Thyroid gland (tissue), 4 donors: ENCODE data around the gene RSAD2. TPM values are rescaled to one million over a fixed set of nuclear protein-coding genes. Genes with fewer than 3 reads are reported as not detected.
A peak's percentile ranks its signal among the peaks of the same experiment; 100 is the strongest.
"Not testable (repeated sequence)": the region's sequence is repeated elsewhere in the genome, so short reads cannot be mapped to it uniquely, and the experiment has no call there.

Experiments used
- DNase-seq, 2 donors: peaks; one replicate each; pipeline ENCODE4 v3.0.0-alpha.2; 2019
- H3K27ac ChIP-seq, 3 donors: fragments of 200-600 bp; sonication (generic); 1 replicate in 2 of 3; 2 replicates in 1 of 3; pipeline ENCODE4 v1.5.1; 2016 to 2019; ENCODE audit warnings: mild to moderate bottlenecking in 1 of 3, moderate library complexity in 1 of 3
- H3K27me3 ChIP-seq: fragments of 200-600 bp; sonication (generic); one replicate; pipeline ENCODE4 v1.5.1; 2019
- H3K36me3 ChIP-seq, 2 donors: fragments of 200-600 bp; sonication (generic); one replicate each; pipeline ENCODE4 v1.5.1; 2016 to 2019
- H3K4me1 ChIP-seq, 2 donors: fragments of 200-600 bp; sonication (generic); one replicate each; pipeline ENCODE4 v1.5.1; 2017 to 2019
- H3K4me3 ChIP-seq, 3 donors: fragments of 200-600 bp; sonication (generic); replicated peaks in 1 of 3; 1 replicate in 2 of 3; 2 replicates in 1 of 3; pipeline ENCODE4 v1.5.1; 2016; ENCODE audit warnings: mild to moderate bottlenecking in 1 of 3
- H3K9me3 ChIP-seq: fragments of 200-600 bp; sonication (generic); one replicate; pipeline ENCODE4 v1.5.1; 2017
- CTCF ChIP-seq, 6 experiments: fragments of 200-600 bp in 3 of 6; fragments of 450-650 bp in 3 of 6; sonication (generic) in 3 of 6; IDR thresholded peaks; one replicate each; pipeline ENCODE4 v1.5.1; 2016 to 2019; ENCODE audit warnings: antibody characterized with exemption in 6 of 6, mild to moderate bottlenecking in 2 of 6, inconsistent platforms in 1 of 6, moderate library complexity in 1 of 6
- POLR2A ChIP-seq, 2 donors: fragments of 450-650 bp; IDR thresholded peaks; one replicate each; pipeline ENCODE4 v1.6.1; 2017; ENCODE audit warnings: antibody characterized with exemption in 2 of 2, mild to moderate bottlenecking in 2 of 2, moderate library complexity in 1 of 2
- WGBS, 2 donors: methylation state at CpG; one replicate each; pipeline ENCODE4 v1.1.5; 2017; 5-methylcytosine and 5-hydroxymethylcytosine counted together
- intact Hi-C: fragments of 100-400 bp; cut with DNase I; formaldehyde crosslinking; loops from one replicate; pipeline ENCODE4 v1.15.1; 2023
- total RNA-seq, 4 donors: library from RNA; depleted of rRNA; stranded (reverse); fragments of >200 nt; gene quantifications; one replicate each; pipeline ENCODE4 v1.2.3, GENCODE V29; 2016

Gene RSAD2
- total RNA-seq, 4 donors from 2014 or later, result 1.5 to 4.9 (median 2.6) TPM

- no peaks in the 10 kb centered on the region for H3K9me3 ChIP-seq
- no peaks in the 10 kb centered on the region for H3K4me1 ChIP-seq
- DNase-seq, result no peak
- intact Hi-C loops, result no loop called here
- no peak overlapping the region for H3K4me3 ChIP-seq
- H3K27me3 ChIP-seq, result no peaks in the 10 kb centered on the region
- TF ChIP-seq CTCF (IDR thresholded peaks at IDR 0.05), result no peak
- TF ChIP-seq POLR2A (IDR thresholded peaks at IDR 0.05), result no peak
- no peaks in the 10 kb centered on the region for H3K36me3 ChIP-seq
- H3K27ac ChIP-seq, result no peak overlapping the region
- 94 to 96% methylated on average over 2 of the region's 2 CpGs for WGBS, 2 donors
Observed at GRCh38 chr2:6893876-6894482, 16.4 kb downstream of the RSAD2 start.

- intact Hi-C loops, result no loop called here
- Histone ChIP-seq H3K4me3 (no peak overlapping the region), H3K27ac (no peak overlapping the region), H3K4me1 (no peaks in the 10 kb centered on the region), H3K27me3 (no peaks in the 10 kb centered on the region), H3K36me3 (no peaks in the 10 kb centered on the region), H3K9me3 (no peaks in the 10 kb centered on the region)
- DNase-seq, result no peak
- 72 to 73% methylated on average over 5 of the region's 5 CpGs for WGBS, 2 donors
- TF ChIP-seq CTCF (IDR thresholded peaks at IDR 0.05), result peak; percentile 17 to 81 (median 66)
- no peak for TF ChIP-seq POLR2A (IDR thresholded peaks at IDR 0.05)
Observed at GRCh38 chr2:6896930-6897759, 19.6 kb downstream of the RSAD2 start.

- H3K27ac ChIP-seq, intact Hi-C loops, H3K27me3 ChIP-seq, H3K9me3 ChIP-seq, H3K4me3 ChIP-seq, DNase-seq, H3K36me3 ChIP-seq, H3K4me1 ChIP-seq: not testable (repeated sequence)
- 97 to 98% methylated on average over 2 of the region's 2 CpGs for WGBS, 2 donors
Observed at GRCh38 chr2:6902581-6902980, 25.0 kb downstream of the RSAD2 start.

- Histone ChIP-seq H3K9me3 (no peaks in the 10 kb centered on the region), H3K4me1 (no peaks in the 10 kb centered on the region), H3K36me3 (no peaks in the 10 kb centered on the region), H3K4me3 (no peak overlapping the region), H3K27me3 (no peaks in the 10 kb centered on the region), H3K27ac (no peak overlapping the region)
- TF ChIP-seq CTCF (IDR thresholded peaks at IDR 0.05) (no peak), POLR2A (IDR thresholded peaks at IDR 0.05) (no peak)
- DNase-seq, result no peak
- intact Hi-C loops, result no loop called here
- 100% methylated on average over 1 of the region's 1 CpG for WGBS, 2 donors
Observed at GRCh38 chr2:6905668-6906067, 28.1 kb downstream of the RSAD2 start.

- Histone ChIP-seq H3K9me3 (no peaks in the 10 kb centered on the region), H3K27me3 (no peaks in the 10 kb centered on the region), H3K27ac (no peak overlapping the region), H3K4me3 (no peak overlapping the region), H3K4me1 (no peaks in the 10 kb centered on the region), H3K36me3 (no peaks in the 10 kb centered on the region)
- WGBS, 2 donors, result 92 to 93% methylated on average over 1 of the region's 1 CpG
- no peak for DNase-seq
- TF ChIP-seq POLR2A (IDR thresholded peaks at IDR 0.05) (no peak), CTCF (IDR thresholded peaks at IDR 0.05) (no peak)
- intact Hi-C loops, result no loop called here
Observed at GRCh38 chr2:6906165-6906741, 28.7 kb downstream of the RSAD2 start.
